Transverse colon (tissue), 4 donors: ENCODE results near the gene LRCH3. TPM values are rescaled to one million over a fixed set of nuclear protein-coding genes. Genes with fewer than 3 reads are reported as not detected.
"Not testable (repeated sequence)": the region's sequence is repeated elsewhere in the genome, so short reads cannot be mapped to it uniquely, and the experiment has no call there.

ENCODE experiments used
- DNase-seq: peaks from one replicate; pipeline ENCODE4 v3.0.0-alpha.2; 2019
- H3K27ac ChIP-seq, 4 donors: fragments of 200-600 bp; sonication (generic); 2 replicates each; pipeline ENCODE4 v1.5.1; 2016 to 2018; ENCODE audit warnings: inconsistent platforms in 4 of 4
- H3K27me3 ChIP-seq: fragments of 200-600 bp; sonication (generic); 2 replicates; pipeline ENCODE4 v1.5.1; 2017; ENCODE audit warnings: inconsistent platforms
- H3K36me3 ChIP-seq, 4 donors: fragments of 200-600 bp; sonication (generic); 2 replicates each; pipeline ENCODE4 v1.5.1; 2017 to 2019; ENCODE audit warnings: inconsistent platforms in 4 of 4
- H3K4me1 ChIP-seq, 4 donors: fragments of 200-600 bp; sonication (generic); 2 replicates each; pipeline ENCODE4 v1.5.1; 2017 to 2020; ENCODE audit warnings: inconsistent platforms in 4 of 4
- H3K4me3 ChIP-seq, 4 donors: fragments of 200-600 bp; sonication (generic); 1 replicate in 1 of 4; 2 replicates in 3 of 4; pipeline versions ENCODE4 v1.5.1 to v1.6.1; 2017 to 2019; ENCODE audit warnings: inconsistent platforms in 4 of 4
- H3K9me3 ChIP-seq, 2 donors: fragments of 200-600 bp; sonication (generic); 2 replicates each; pipeline ENCODE4 v1.5.1; 2017 to 2019; ENCODE audit warnings: inconsistent platforms in 2 of 2
- EP300 ChIP-seq: sonication (generic); formaldehyde crosslinking; IDR thresholded peaks from one replicate; pipeline ENCODE4 v1.6.1; 2017; ENCODE audit warnings: antibody characterized with exemption, low read depth
- POLR2A ChIP-seq: fragments of 450-650 bp; IDR thresholded peaks from one replicate; pipeline ENCODE4 v1.6.1; 2016; ENCODE audit warnings: antibody characterized with exemption, mild to moderate bottlenecking, moderate library complexity
- POLR2AphosphoS5 ChIP-seq, 3 donors: sonication (generic); formaldehyde crosslinking; IDR thresholded peaks; one replicate each; pipeline ENCODE4 v1.6.1; 2016; ENCODE audit warnings: antibody characterized with exemption in 3 of 3
- WGBS, 2 donors: methylation state at CpG; one replicate each; pipeline ENCODE4 v1.1.5; 2018; ENCODE audit warnings: low coverage in 1 of 2; 5-methylcytosine and 5-hydroxymethylcytosine counted together
- in situ Hi-C, 4 donors: fragments of 200-750 bp; cut with MboI; loops; one replicate each; pipeline versions ENCODE4 v1.15.0 to v1.15.1; 2017; ENCODE audit warnings: low sequenced_read_pairs in 3 of 4, low pct_ligation_motif_present in 1 of 4, low pct_unique_long_range_greater_than_20kb in 1 of 4
- intact Hi-C: fragments of 100-400 bp; cut with DNase I; formaldehyde crosslinking; loops from one replicate; pipeline ENCODE4 v1.15.1; 2023; ENCODE audit warnings: low total_unique reads
- total RNA-seq, 4 donors: library from RNA; depleted of rRNA; stranded (reverse); fragments of >200 nt; gene quantifications; one replicate each; pipeline ENCODE4 v1.1.0, GENCODE V29; 2016
- TF ChIP-seq, protein P1 (sequence below), 5 experiments: fragments of 200-600 bp in 3 of 5; fragments of 450-650 bp in 2 of 5; sonication (generic) in 3 of 5; IDR thresholded peaks; 1 replicate in 2 of 5; 2 replicates in 3 of 5; pipeline ENCODE4 v1.5.1; 2016 to 2017; ENCODE audit warnings: antibody characterized with exemption in 5 of 5, inconsistent platforms in 3 of 5, mild to moderate bottlenecking in 2 of 5, moderate library complexity in 1 of 5

LRCH3 gene
- total RNA-seq, 4 donors from 2014 or later, result 36.0 to 122 (median 51.2) TPM

DNA sequence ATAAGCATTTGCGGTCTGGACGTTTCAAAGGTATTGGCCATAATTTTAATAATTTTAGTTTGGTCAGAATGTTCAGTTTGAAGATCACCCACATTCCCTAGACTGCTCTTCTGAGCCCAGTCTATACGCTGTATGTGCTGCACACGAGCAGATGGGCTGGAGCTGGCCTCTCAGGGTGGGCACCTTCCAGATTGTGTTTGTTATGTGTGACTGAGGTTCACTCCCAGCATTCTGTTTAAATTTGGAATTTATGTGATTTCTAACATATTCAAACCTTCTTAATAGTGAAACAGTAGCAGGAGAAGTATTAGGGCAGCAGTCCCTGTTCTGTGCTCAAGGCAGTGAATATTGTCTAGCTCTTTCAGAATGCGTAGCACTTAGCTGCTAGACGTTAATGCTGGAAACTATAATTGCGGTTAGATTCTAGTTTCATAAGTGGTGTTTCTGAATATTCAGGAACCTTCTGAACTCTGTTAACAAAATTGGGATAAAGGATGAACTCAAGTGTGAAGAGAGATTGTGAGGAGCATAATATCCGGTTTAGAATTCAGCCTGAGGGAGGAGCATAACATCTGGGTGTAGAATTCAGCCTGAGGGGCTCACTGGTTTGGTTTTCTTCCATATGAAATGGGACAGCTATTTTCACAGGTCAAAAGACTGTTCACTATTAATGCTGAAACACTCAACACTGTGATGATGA is 90.4 kb downstream of the LRCH3 start:
- intact Hi-C loops (no loop called here), in situ Hi-C loops (no loop called here)
- no peak overlapping the region for H3K4me3 ChIP-seq
- no peak for DNase-seq
- 60 to 86% methylated on average over 1 to 8 of the region's 8 CpGs for WGBS, 2 donors
- H3K9me3 ChIP-seq, result no peaks in the 10 kb centered on the region
- TF ChIP-seq POLR2AphosphoS5 (IDR thresholded peaks at IDR 0.05) (no peak), POLR2A (no peak), EP300 (no peak)
- no peaks in the 10 kb centered on the region for H3K27me3 ChIP-seq
- peaks cover 0 to 13% (median 4%) of the 10 kb centered on the region in 4 donors for H3K36me3 ChIP-seq
- peak overlapping the region in 1 of 4 donors; percentile 1 for H3K27ac ChIP-seq
- no peaks in the 10 kb centered on the region for H3K4me1 ChIP-seq

- no peak overlapping the region for H3K27ac ChIP-seq
- no peak for DNase-seq
- TF ChIP-seq POLR2AphosphoS5 (IDR thresholded peaks at IDR 0.05) (no peak), POLR2A (no peak), EP300 (no peak)
- TF ChIP-seq, protein P1, sequence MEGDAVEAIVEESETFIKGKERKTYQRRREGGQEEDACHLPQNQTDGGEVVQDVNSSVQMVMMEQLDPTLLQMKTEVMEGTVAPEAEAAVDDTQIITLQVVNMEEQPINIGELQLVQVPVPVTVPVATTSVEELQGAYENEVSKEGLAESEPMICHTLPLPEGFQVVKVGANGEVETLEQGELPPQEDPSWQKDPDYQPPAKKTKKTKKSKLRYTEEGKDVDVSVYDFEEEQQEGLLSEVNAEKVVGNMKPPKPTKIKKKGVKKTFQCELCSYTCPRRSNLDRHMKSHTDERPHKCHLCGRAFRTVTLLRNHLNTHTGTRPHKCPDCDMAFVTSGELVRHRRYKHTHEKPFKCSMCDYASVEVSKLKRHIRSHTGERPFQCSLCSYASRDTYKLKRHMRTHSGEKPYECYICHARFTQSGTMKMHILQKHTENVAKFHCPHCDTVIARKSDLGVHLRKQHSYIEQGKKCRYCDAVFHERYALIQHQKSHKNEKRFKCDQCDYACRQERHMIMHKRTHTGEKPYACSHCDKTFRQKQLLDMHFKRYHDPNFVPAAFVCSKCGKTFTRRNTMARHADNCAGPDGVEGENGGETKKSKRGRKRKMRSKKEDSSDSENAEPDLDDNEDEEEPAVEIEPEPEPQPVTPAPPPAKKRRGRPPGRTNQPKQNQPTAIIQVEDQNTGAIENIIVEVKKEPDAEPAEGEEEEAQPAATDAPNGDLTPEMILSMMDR (IDR thresholded peaks at IDR 0.05), result no peak
- in situ Hi-C loops, result no loop called here
- H3K36me3 ChIP-seq, result peaks cover 0 to 13% (median 4%) of the 10 kb centered on the region in 4 donors
- no peaks in the 10 kb centered on the region for H3K4me1 ChIP-seq
- no peaks in the 10 kb centered on the region for H3K9me3 ChIP-seq
- no peaks in the 10 kb centered on the region for H3K27me3 ChIP-seq
- intact Hi-C loops, result no loop called here
- 86 to 100% methylated on average over 1 to 7 of the region's 7 CpGs for WGBS, 2 donors
- no peak overlapping the region for H3K4me3 ChIP-seq
These were observed 90.9 kb downstream of the LRCH3 start for GRCh38 chr3:197881970-197882338.

GRCh38 chr3:197882586-197882985 is 91.5 kb downstream of the LRCH3 start:
- in situ Hi-C loops, result no loop called here
- intact Hi-C loops, result no loop called here
- no peaks in the 10 kb centered on the region for H3K4me1 ChIP-seq
- H3K36me3 ChIP-seq, result peaks cover 0 to 13% (median 4%) of the 10 kb centered on the region in 4 donors
- 13 to 18% methylated on average over 2 of the region's 2 CpGs for WGBS, 2 donors
- no peaks in the 10 kb centered on the region for H3K9me3 ChIP-seq
- TF ChIP-seq POLR2A, result no peak
- TF ChIP-seq, protein P1 (IDR thresholded peaks at IDR 0.05), result no peak
- TF ChIP-seq EP300, result no peak
- TF ChIP-seq POLR2AphosphoS5 (IDR thresholded peaks at IDR 0.05), result no peak
- DNase-seq, result no peak
- no peak overlapping the region for H3K4me3 ChIP-seq
- H3K27me3 ChIP-seq, result no peaks in the 10 kb centered on the region
- no peak overlapping the region for H3K27ac ChIP-seq

GRCh38 chr3:197883541-197883940 is 92.5 kb downstream of the LRCH3 start:
- Histone ChIP-seq H3K9me3 (no peaks in the 10 kb centered on the region), H3K27me3 (no peaks in the 10 kb centered on the region), H3K4me1 (no peaks in the 10 kb centered on the region), H3K27ac (no peak overlapping the region), H3K36me3 (peaks cover 0 to 13% (median 5%) of the 10 kb centered on the region in 4 donors), H3K4me3 (no peak overlapping the region)
- intact Hi-C loops, result no loop called here
- no peak for DNase-seq
- TF ChIP-seq POLR2A (no peak), POLR2AphosphoS5 (IDR thresholded peaks at IDR 0.05) (no peak), EP300 (no peak)
- TF ChIP-seq, protein P1 (IDR thresholded peaks at IDR 0.05), result no peak
- in situ Hi-C loops, result no loop called here
- WGBS, 2 donors, result 86 to 89% methylated on average over 4 to 5 of the region's 5 CpGs

DNA sequence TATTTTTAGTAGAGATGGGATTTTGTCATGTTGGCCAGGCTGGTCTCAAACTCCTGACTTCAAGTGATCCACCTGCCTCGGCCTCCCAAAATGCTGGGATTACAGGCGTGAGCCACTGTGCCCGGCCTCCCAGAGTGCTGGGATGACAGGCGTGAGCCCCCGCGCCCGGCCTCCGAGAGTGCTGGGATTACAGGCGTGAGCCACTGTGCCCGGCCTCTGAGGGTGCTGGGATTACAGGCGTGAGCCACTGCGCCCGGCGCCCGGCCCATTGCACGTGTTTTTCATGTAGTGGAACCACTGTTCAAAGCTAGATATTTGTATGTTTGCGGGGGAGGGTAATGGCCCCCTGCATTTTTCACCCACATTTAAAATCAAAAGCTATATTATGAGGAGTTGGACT is 93.3 kb downstream of the LRCH3 start:
- H3K9me3 ChIP-seq, H3K27me3 ChIP-seq, DNase-seq, H3K4me1 ChIP-seq, H3K27ac ChIP-seq, intact Hi-C loops, H3K4me3 ChIP-seq, in situ Hi-C loops: not testable (repeated sequence)
- peaks cover 0 to 13% (median 6%) of the 10 kb centered on the region in 4 donors for H3K36me3 ChIP-seq
- WGBS, 2 donors, result 96% methylated on average over 17 of the region's 17 CpGs; no CpG with 5 or more reads in 1 of the 2 donors

GRCh38 chr3:197886052-197886451 is 95.0 kb downstream of the LRCH3 start:
- intact Hi-C loops, result not testable (repeated sequence)

GRCh38 chr3:197887430-197888053 is 96.5 kb downstream of the LRCH3 start:
- intact Hi-C loops, H3K4me1 ChIP-seq, H3K27ac ChIP-seq, H3K9me3 ChIP-seq, in situ Hi-C loops, H3K27me3 ChIP-seq, DNase-seq, H3K4me3 ChIP-seq: not testable (repeated sequence)
- peaks cover 0 to 11% (median 3%) of the 10 kb centered on the region in 4 donors for H3K36me3 ChIP-seq
- 69% methylated on average over 5 of the region's 5 CpGs; no CpG with 5 or more reads in 1 of the 2 donors for whole genome bisulfite sequencing, 2 donors

More at GRCh38 chr3:197886052-197886451, 95.0 kb downstream of the LRCH3 start:
- H3K27me3 ChIP-seq, H3K9me3 ChIP-seq, in situ Hi-C loops, DNase-seq, H3K27ac ChIP-seq, H3K4me1 ChIP-seq, H3K4me3 ChIP-seq: not testable (repeated sequence)
- peaks cover 0 to 11% (median 3%) of the 10 kb centered on the region in 4 donors for H3K36me3 ChIP-seq
- WGBS, 2 donors, result 78 to 100% methylated on average over 1 of the region's 1 CpG
